Naive thymus-derived CD8-positive, alpha-beta T cell (primary cell): ENCODE results near the gene CCDC136. TPM values are rescaled to one million over a fixed set of nuclear protein-coding genes. Genes with fewer than 3 reads are reported as not detected.

Source experiments
- ATAC-seq, 2 donors: fragments of 150-1000 bp; cut with Tn5 transposase in 1 of 2; sonication (Bioruptor Pico), chemical (Tn5 transposase) in 1 of 2; 1 replicate in 1 of 2; 2 replicates in 1 of 2; pipeline ENCODE4 v1.10.0; 2021; ENCODE audit warnings: mild to moderate bottlenecking in 2 of 2, moderate library complexity in 2 of 2
- POLR2A ChIA-PET: fragments of 350-600 bp; sonication (Branson Sonifier 250); formaldehyde crosslinking; loops from one replicate; lab custom pipeline; 2021; ENCODE audit warnings: antibody characterized with exemption; lab: Charles Lee
- DNase-seq, 10 donors: peaks; one replicate each; pipeline versions ENCODE4 v3.0.0 to v3.0.0-alpha.2; 2020 to 2022
- H3K27ac Mint-ChIP-seq, 10 donors: one replicate each; pipeline ENCODE4 v1.8.0; 2020 to 2022; ENCODE audit warnings: mild to moderate bottlenecking in 10 of 10, mixed read lengths in 10 of 10, moderate library complexity in 4 of 10, inconsistent platforms in 1 of 10
- H3K27me3 Mint-ChIP-seq, 5 donors: one replicate each; pipeline ENCODE4 v1.8.0; 2021 to 2022; ENCODE audit warnings: mixed read lengths in 5 of 5
- H3K36me3 Mint-ChIP-seq, 3 donors: one replicate each; pipeline ENCODE4 v1.8.0; 2020 to 2022; ENCODE audit warnings: mixed read lengths in 3 of 3, mild to moderate bottlenecking in 2 of 3, inconsistent platforms in 1 of 3
- H3K4me1 Mint-ChIP-seq, 4 donors: one replicate each; pipeline ENCODE4 v1.8.0; 2021 to 2022; ENCODE audit warnings: mixed read lengths in 4 of 4
- H3K4me3 Mint-ChIP-seq, 10 donors: one replicate each; pipeline ENCODE4 v1.8.0; 2020 to 2022; ENCODE audit warnings: mild to moderate bottlenecking in 10 of 10, mixed read lengths in 10 of 10, moderate library complexity in 6 of 10, inconsistent platforms in 1 of 10
- H3K9me3 Mint-ChIP-seq, 9 donors: one replicate each; pipeline ENCODE4 v1.8.0; 2020 to 2022; ENCODE audit warnings: mixed read lengths in 9 of 9, mild to moderate bottlenecking in 3 of 9, inconsistent platforms in 1 of 9, moderate library complexity in 1 of 9
- polyA plus RNA-seq, 3 donors: library from polyadenylated mRNA; unstranded; fragments of 300-500 nt; fragmentation: Illumina TruSeq; gene quantifications; one replicate each; pipeline ENCODE4 v1.2.3, GENCODE V29; 2021
- total RNA-seq, 8 experiments: library from RNA in 2 of 8; stranded (reverse) in 2 of 8; gene quantifications; one replicate each; pipeline ENCODE4 v1.2.3 and lab custom pipeline; 2021 to 2026

CCDC136 gene
- total and polyA plus RNA-seq, 5 experiments from 2014 or later = 0.43 to 16.5 (median 3.4) TPM

GRCh38 chr7:128830231-128831177 lies 38.7 kb downstream of the CCDC136 start, which contains the start of gene FLNC:
Gene FLNC, plus strand, starts transcription at chr7:128830406. Its CDS starts 232 bp downstream, at chr7:128830638.
- peak in 8 of 10 donors; percentile 11 to 69 (median 37) for DNase-seq
- peak within 1 kb of the TSS in 2 of 10 donors; percentile 22 to 25 for H3K27ac Mint-ChIP-seq
- no peaks in the 10 kb centered on the region for H3K9me3 Mint-ChIP-seq
- peak; percentile 69 to 70 for ATAC-seq
- H3K36me3 Mint-ChIP-seq = no peaks in the 10 kb centered on the region
- POLR2A ChIA-PET = interaction anchor here (0.9 to 1.1 kb wide), 2 partner anchors 11 to 33 kb away, joined by 3 to 4 read pairs; no protein-coding TSS in a partner anchor
- H3K4me3 Mint-ChIP-seq = peak within 1 kb of the TSS; percentile 69 to 86 (median 81)
- peaks cover 5 to 28% (median 18%) of the 10 kb centered on the region in 4 donors for H3K4me1 Mint-ChIP-seq
- peaks cover 14 to 49% (median 31%) of the 10 kb centered on the region in 5 donors for H3K27me3 Mint-ChIP-seq

- no peaks in the 10 kb centered on the region for H3K9me3 Mint-ChIP-seq
- peak in 3 of 10 donors; percentile 10 to 22 (median 22) for DNase-seq
- H3K27me3 Mint-ChIP-seq = peaks cover 14 to 42% (median 30%) of the 10 kb centered on the region in 5 donors
- no peak overlapping the region for H3K27ac Mint-ChIP-seq
- H3K4me1 Mint-ChIP-seq = peaks cover 5 to 28% (median 18%) of the 10 kb centered on the region in 4 donors
- H3K36me3 Mint-ChIP-seq = no peaks in the 10 kb centered on the region
- POLR2A ChIA-PET = interaction anchor here (0.9 to 1.1 kb wide), 2 partner anchors 12 to 32 kb away, joined by 3 to 4 read pairs; no protein-coding TSS in a partner anchor
- ATAC-seq = peak; percentile 36 to 43
- H3K4me3 Mint-ChIP-seq = peak overlapping the region in 9 of 10 donors; percentile 33 to 81 (median 61)
Measured at GRCh38 chr7:128831178-128831993, 39.6 kb downstream of the CCDC136 start.

- peak overlapping the region in 1 of 10 donors; percentile 59 for H3K27ac Mint-ChIP-seq
- peaks cover 5 to 28% (median 18%) of the 10 kb centered on the region in 4 donors for H3K4me1 Mint-ChIP-seq
- no peaks in the 10 kb centered on the region for H3K9me3 Mint-ChIP-seq
- POLR2A ChIA-PET = interaction anchor here (1.0 to 1.1 kb wide), 2 partner anchors 13 to 35 kb away, joined by 3 to 4 read pairs; no protein-coding TSS in a partner anchor
- no peaks in the 10 kb centered on the region for H3K36me3 Mint-ChIP-seq
- H3K27me3 Mint-ChIP-seq = peaks cover 10 to 34% (median 23%) of the 10 kb centered on the region in 5 donors
- ATAC-seq = no peak
- peak overlapping the region in 6 of 10 donors; percentile 45 to 81 (median 62) for H3K4me3 Mint-ChIP-seq
- no peak for DNase-seq
Measured at GRCh38 chr7:128831994-128832879, 40.5 kb downstream of the CCDC136 start.

GRCh38 chr7:128832880-128833147 lies 41.0 kb downstream of the CCDC136 start:
- POLR2A ChIA-PET = interaction anchor here (1.0 kb wide), 1 partner anchor 35 kb away, joined by 4 read pairs; no protein-coding TSS in a partner anchor
- no peaks in the 10 kb centered on the region for H3K36me3 Mint-ChIP-seq
- H3K9me3 Mint-ChIP-seq = no peaks in the 10 kb centered on the region
- H3K27ac Mint-ChIP-seq = no peak overlapping the region
- ATAC-seq = no peak
- peaks cover 10 to 31% (median 20%) of the 10 kb centered on the region in 5 donors for H3K27me3 Mint-ChIP-seq
- no peak for DNase-seq
- peaks cover 5 to 28% (median 18%) of the 10 kb centered on the region in 4 donors for H3K4me1 Mint-ChIP-seq
- H3K4me3 Mint-ChIP-seq = no peak overlapping the region

- POLR2A ChIA-PET = interaction anchor here (0.6 to 1.0 kb wide), 2 partner anchors 18 to 34 kb away, joined by 4 read pairs; no protein-coding TSS in a partner anchor
- no peaks in the 10 kb centered on the region for H3K9me3 Mint-ChIP-seq
Measured at GRCh38 chr7:128833148-128833945, 41.6 kb downstream of the CCDC136 start.

GRCh38 chr7:128833946-128834325 lies 42.2 kb downstream of the CCDC136 start:
- POLR2A ChIA-PET = interaction anchor here (0.6 kb wide), 2 partner anchors 18 to 350 kb away, joined by 3 to 4 read pairs; no protein-coding TSS in a partner anchor

More at GRCh38 chr7:128833148-128833945, 41.6 kb downstream of the CCDC136 start:
- Mint-ChIP-seq H3K27me3 (peaks cover 9 to 26% (median 15%) of the 10 kb centered on the region in 5 donors), H3K27ac (peak overlapping the region in 1 of 10 donors; percentile 80), H3K36me3 (no peaks in the 10 kb centered on the region), H3K4me1 (peaks cover 5 to 28% (median 18%) of the 10 kb centered on the region in 4 donors), H3K4me3 (peak overlapping the region in 1 of 10 donors; percentile 24)
- DNase-seq (no peak), ATAC-seq (no peak)

GRCh38 chr7:128835231-128835751 lies 43.5 kb downstream of the CCDC136 start:
- Mint-ChIP-seq H3K4me3 (no peak overlapping the region), H3K27me3 (peaks cover 0 to 11% (median 5%) of the 10 kb centered on the region in 5 donors), H3K4me1 (peaks cover 2 to 17% (median 10%) of the 10 kb centered on the region in 4 donors), H3K9me3 (no peaks in the 10 kb centered on the region), H3K36me3 (no peaks in the 10 kb centered on the region), H3K27ac (peak overlapping the region in 1 of 10 donors; percentile 51)
- DNase-seq (no peak), ATAC-seq (no peak)
- POLR2A ChIA-PET = no interaction called here

More at GRCh38 chr7:128833946-128834325, 42.2 kb downstream of the CCDC136 start:
- Mint-ChIP-seq H3K36me3 (no peaks in the 10 kb centered on the region), H3K9me3 (no peaks in the 10 kb centered on the region), H3K4me1 (peaks cover 5 to 28% (median 18%) of the 10 kb centered on the region in 4 donors), H3K27ac (no peak overlapping the region), H3K27me3 (peaks cover 6 to 20% (median 11%) of the 10 kb centered on the region in 5 donors), H3K4me3 (no peak overlapping the region)
- DNase-seq (no peak), ATAC-seq (no peak)

- H3K27ac Mint-ChIP-seq = no peak overlapping the region
- H3K4me1 Mint-ChIP-seq = peaks cover 2 to 10% (median 5%) of the 10 kb centered on the region in 4 donors
- DNase-seq (no peak), ATAC-seq (no peak)
- no peaks in the 10 kb centered on the region for H3K36me3 Mint-ChIP-seq
- no peak overlapping the region for H3K4me3 Mint-ChIP-seq
- peaks cover 0 to 6% (median 0%) of the 10 kb centered on the region in 5 donors for H3K27me3 Mint-ChIP-seq
- POLR2A ChIA-PET = no interaction called here
- H3K9me3 Mint-ChIP-seq = no peaks in the 10 kb centered on the region
Measured at GRCh38 chr7:128835790-128836641, 44.2 kb downstream of the CCDC136 start.

- Mint-ChIP-seq H3K4me3 (no peak overlapping the region), H3K27me3 (peaks cover 0 to 2% (median 0%) of the 10 kb centered on the region in 5 donors), H3K36me3 (no peaks in the 10 kb centered on the region), H3K4me1 (peaks cover 0 to 2% (median 1%) of the 10 kb centered on the region in 4 donors), H3K27ac (no peak overlapping the region), H3K9me3 (no peaks in the 10 kb centered on the region)
- DNase-seq (no peak), ATAC-seq (no peak)
- POLR2A ChIA-PET = no interaction called here
Measured at GRCh38 chr7:128836729-128837348, 45.1 kb downstream of the CCDC136 start.
